ENCODE data around the gene SNED1. TPM values are rescaled to one million over a fixed set of nuclear protein-coding genes. Genes with fewer than 3 reads are reported as not detected.

The SNED1 gene
- polyA plus RNA-seq, 3 donors = 0.02 to 3.4 (median 0.12) TPM

GRCh38 chr2:241111440-241111805 lies 113.0 kb downstream of the SNED1 start:
- intact Hi-C loops (cut with micrococcal nuclease) = no loop called here
- Histone ChIP-seq H3K79me2 (ENCODE audit: insufficient read depth, low read length) (no peaks in the 10 kb centered on the region), H3K4me1 (ENCODE audit: control insufficient read depth in 1 of 2, insufficient read depth in 2 of 2, low read length in 2 of 2) (no peaks in the 10 kb centered on the region), H4K20me1 (ENCODE audit: insufficient read depth, low read length) (no peaks in the 10 kb centered on the region), H3K9ac (ENCODE audit: insufficient read depth, low read length, poor library complexity, severe bottlenecking) (no peak overlapping the region), H3K27ac (ENCODE audit: low read depth in 1 of 2, low read length in 2 of 2) (no peak overlapping the region), H3K4me2 (replicated peaks; ENCODE audit: extremely low read depth, low read length, poor library complexity, severe bottlenecking) (no peak overlapping the region), H3K4me3 (replicated peaks in 1 of 3; ENCODE audit: low read depth in 2 of 3, low read length in 3 of 3) (no peak overlapping the region), H3K9me3 (replicated peaks in 1 of 2; ENCODE audit: control insufficient read depth in 1 of 2, insufficient read depth in 1 of 2, low read length in 2 of 2) (no peaks in the 10 kb centered on the region), H2AFZ (ENCODE audit: insufficient read depth, low read depth, low read length, poor library complexity, severe bottlenecking) (no peak overlapping the region), H3K27me3 (ENCODE audit: control insufficient read depth in 2 of 2, insufficient read depth in 2 of 2, low read length in 2 of 2) (no peaks in the 10 kb centered on the region), H3K36me3 (replicated peaks in 1 of 2; ENCODE audit: control insufficient read depth in 1 of 2, insufficient read depth in 2 of 2, low read length in 2 of 2) (peaks cover 4 to 28% of the 10 kb centered on the region in 2 donors)
- Mint-ChIP-seq H3K4me1 (peaks cover 6% of the 10 kb centered on the region), H3K4me3 (no peak overlapping the region), H3K9me3 (no peaks in the 10 kb centered on the region), H3K36me3 (peaks cover 20 to 36% of the 10 kb centered on the region in 2 donors), H3K27me3 (ENCODE audit: low read depth in 3 of 3) (peaks cover 0 to 1% (median 0%) of the 10 kb centered on the region in 3 donors), H3K27ac (no peak overlapping the region)
- no peak for DNase-seq
- TF ChIP-seq, protein P1, sequence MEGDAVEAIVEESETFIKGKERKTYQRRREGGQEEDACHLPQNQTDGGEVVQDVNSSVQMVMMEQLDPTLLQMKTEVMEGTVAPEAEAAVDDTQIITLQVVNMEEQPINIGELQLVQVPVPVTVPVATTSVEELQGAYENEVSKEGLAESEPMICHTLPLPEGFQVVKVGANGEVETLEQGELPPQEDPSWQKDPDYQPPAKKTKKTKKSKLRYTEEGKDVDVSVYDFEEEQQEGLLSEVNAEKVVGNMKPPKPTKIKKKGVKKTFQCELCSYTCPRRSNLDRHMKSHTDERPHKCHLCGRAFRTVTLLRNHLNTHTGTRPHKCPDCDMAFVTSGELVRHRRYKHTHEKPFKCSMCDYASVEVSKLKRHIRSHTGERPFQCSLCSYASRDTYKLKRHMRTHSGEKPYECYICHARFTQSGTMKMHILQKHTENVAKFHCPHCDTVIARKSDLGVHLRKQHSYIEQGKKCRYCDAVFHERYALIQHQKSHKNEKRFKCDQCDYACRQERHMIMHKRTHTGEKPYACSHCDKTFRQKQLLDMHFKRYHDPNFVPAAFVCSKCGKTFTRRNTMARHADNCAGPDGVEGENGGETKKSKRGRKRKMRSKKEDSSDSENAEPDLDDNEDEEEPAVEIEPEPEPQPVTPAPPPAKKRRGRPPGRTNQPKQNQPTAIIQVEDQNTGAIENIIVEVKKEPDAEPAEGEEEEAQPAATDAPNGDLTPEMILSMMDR (IDR thresholded peaks at IDR 0.05) = no peak
- 91% methylated on average over 7 of the region's 9 CpGs for WGBS (ENCODE audit: insufficient coverage)

DNA sequence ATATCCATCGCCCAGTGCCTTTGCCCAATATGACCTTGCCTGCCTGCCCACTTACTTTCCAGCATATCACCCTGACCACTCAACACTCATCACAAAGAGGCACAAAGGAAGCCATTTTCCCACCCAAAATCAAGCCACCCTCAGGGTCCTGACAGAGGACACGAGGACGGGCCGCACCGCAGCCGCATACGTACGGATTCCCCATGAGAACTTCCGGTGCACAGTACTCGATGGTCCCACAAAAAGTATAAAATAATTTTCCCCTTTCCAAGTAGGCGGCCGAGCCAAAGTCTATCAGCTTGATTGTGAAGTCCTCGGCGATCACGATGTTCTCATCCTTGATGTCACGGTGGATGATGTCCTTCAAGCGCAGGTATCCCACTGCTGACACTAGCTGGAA lies 113.6 kb downstream of the SNED1 start:
- peaks cover 26 to 41% of the 10 kb centered on the region in 2 donors for H3K36me3 Mint-ChIP-seq
- WGBS (ENCODE audit: insufficient coverage) = 97% methylated on average over 10 of the region's 17 CpGs

More for the DNA sequence above, 113.6 kb downstream of the SNED1 start:
- Histone ChIP-seq H3K9me3 (replicated peaks in 1 of 2; ENCODE audit: control insufficient read depth in 1 of 2, insufficient read depth in 1 of 2, low read length in 2 of 2) (no peaks in the 10 kb centered on the region), H3K79me2 (ENCODE audit: insufficient read depth, low read length) (no peaks in the 10 kb centered on the region), H3K27ac (ENCODE audit: low read depth in 1 of 2, low read length in 2 of 2) (no peak overlapping the region), H3K4me1 (ENCODE audit: control insufficient read depth in 1 of 2, insufficient read depth in 2 of 2, low read length in 2 of 2) (no peaks in the 10 kb centered on the region), H3K4me3 (replicated peaks in 1 of 3; ENCODE audit: low read depth in 2 of 3, low read length in 3 of 3) (no peak overlapping the region), H3K36me3 (replicated peaks in 1 of 2; ENCODE audit: control insufficient read depth in 1 of 2, insufficient read depth in 2 of 2, low read length in 2 of 2) (peaks cover 4 to 28% of the 10 kb centered on the region in 2 donors), H3K4me2 (replicated peaks; ENCODE audit: extremely low read depth, low read length, poor library complexity, severe bottlenecking) (no peak overlapping the region), H4K20me1 (ENCODE audit: insufficient read depth, low read length) (no peaks in the 10 kb centered on the region), H3K9ac (ENCODE audit: insufficient read depth, low read length, poor library complexity, severe bottlenecking) (no peak overlapping the region), H2AFZ (ENCODE audit: insufficient read depth, low read depth, low read length, poor library complexity, severe bottlenecking) (no peak overlapping the region), H3K27me3 (ENCODE audit: control insufficient read depth in 2 of 2, insufficient read depth in 2 of 2, low read length in 2 of 2) (no peaks in the 10 kb centered on the region)
- H3K27ac Mint-ChIP-seq = peak overlapping the region in 1 of 7 donors; percentile 1
- no peak overlapping the region for H3K4me3 Mint-ChIP-seq
- peaks cover 6% of the 10 kb centered on the region for H3K4me1 Mint-ChIP-seq
- TF ChIP-seq, protein P1 (IDR thresholded peaks at IDR 0.05) = no peak
- H3K27me3 Mint-ChIP-seq (ENCODE audit: low read depth in 3 of 3) = peaks cover 0 to 1% (median 0%) of the 10 kb centered on the region in 3 donors
- H3K9me3 Mint-ChIP-seq = no peaks in the 10 kb centered on the region
- intact Hi-C loops (cut with micrococcal nuclease) = no loop called here
- DNase-seq = no peak

Measured in CD14-positive monocyte (primary cell).